ENCODE results near the gene PRKAR1B.
"Not testable (repeated sequence)": the region's sequence is repeated elsewhere in the genome, so short reads cannot be mapped to it uniquely, and the experiment has no call there.

The PRKAR1B gene

DNA sequence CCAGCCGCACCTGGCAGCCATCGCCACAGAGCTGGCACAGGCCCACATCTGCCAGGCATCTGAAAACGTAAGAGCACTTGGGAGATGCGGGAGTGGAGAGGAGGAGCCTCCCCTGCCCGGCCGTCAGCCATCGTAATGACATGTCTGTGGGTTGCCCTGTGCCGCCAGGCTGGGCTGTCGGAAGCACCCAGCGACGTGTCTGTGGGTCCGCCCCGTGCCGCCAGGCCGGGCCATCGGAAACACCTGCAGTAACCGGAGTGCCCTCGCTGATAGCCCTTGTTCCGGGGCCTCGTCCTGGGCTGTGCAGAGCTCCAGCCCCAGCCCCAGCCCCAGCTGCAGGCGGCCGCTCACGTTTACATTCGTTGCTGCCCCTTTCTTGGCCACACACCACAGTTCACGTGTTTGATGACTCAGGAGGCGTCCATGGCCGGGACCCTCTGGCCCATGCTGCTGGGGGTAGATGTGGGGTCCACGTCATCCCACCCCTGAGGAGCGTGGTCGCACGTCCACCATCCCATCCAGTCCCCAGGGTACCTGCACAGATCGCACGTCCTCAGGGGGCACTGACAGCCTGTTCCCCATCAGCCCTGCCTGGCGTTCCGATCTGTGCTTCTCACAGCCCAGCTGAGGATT lies 30.0 kb upstream of the PRKAR1B start:
- no peak for DNase-seq

DNA sequence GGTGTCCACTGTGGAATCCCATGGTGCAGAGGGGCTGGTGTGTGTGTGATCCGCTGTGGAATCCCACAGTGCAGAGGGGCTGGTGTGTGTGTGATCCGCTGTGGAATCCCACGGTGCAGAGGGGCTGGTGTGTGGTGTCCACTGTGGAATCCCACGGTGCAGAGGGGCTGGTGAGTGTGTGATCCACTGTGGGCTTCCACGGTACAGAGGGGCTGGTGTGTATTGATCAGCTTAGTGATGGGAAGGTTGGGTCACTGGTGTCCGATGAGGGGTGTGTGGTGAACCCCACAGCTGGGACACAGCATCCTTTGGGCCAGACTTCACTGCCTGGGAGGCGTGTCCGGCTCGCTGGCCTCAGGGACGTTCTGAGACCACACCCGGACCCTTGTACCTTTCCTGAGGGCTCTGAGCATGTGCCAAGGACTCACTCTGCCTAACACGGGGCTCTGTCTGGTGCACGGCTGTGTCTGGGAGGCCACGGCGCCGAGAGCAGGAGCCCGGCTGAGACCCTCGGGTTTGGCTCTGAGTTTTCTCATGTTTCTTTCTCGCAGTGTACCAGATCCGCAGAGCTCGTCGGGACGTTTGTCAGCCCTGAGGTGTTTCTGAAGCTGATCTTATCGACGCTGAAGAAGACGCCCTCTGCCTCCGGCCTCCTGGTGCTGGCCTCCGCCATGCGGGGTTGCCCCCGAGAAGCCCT lies 29.3 kb upstream of the PRKAR1B start:
- no peak for DNase-seq

DNA sequence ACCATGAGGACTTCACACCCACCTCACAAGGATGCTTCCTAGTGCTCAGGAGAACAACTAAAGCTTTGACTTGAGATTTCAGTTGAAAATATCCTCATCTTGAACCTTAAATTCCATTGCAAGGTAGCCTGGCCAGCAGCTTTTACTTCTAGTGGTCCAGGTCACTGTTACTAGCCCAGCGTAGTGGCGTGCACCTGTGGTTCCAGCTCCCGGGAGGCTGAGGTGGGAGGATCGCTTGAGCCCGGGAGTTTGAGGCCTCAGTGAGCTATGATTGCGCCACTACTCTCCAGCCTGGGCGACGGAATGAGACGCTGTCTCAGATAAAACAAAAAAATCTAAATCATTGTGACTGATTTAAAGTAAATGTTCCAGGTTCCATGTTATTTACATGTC lies 28.3 kb upstream of the PRKAR1B start:
- DNase-seq = no peak

DNA sequence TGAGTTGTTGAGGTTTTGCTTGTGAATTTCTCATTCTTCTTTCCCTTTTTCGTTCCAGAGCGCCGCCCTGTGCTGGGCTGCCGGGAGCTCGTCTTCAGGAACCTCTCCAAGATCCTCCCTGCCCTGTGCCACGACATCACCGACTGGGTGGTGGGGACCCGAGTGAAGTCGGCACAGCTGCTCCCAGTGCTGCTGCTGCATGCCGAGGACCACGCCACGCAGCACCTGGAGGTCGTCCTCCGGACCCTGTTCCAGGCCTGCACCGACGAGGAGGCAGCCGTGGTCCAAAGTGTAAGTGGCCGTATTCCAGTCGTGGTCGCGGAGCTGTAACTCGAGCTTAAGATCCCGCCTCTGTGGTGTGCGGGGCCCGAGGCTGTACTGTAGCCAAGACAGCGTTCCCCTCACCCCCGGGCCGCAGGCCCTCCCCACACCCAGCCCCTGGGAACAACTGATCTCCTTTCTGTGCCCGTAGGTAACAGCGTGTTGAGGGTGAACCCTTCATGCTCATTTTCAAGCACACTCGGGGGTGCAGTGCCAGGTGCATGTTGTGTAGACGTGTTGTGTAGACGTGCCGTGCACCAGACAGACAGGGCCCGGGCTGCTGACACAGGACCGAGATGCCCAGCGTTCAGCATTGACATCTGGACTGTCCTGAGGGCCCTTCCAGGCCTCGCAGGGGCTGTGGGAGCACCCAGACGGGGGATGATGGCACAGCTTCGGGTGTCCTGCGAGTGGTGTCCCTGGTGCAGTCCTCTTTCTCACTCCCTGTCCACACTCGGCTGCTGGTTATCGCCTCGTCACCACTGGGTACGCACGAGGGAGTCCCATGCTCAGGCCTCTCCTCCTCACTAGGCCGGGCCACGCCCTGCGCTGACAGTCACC lies 27.7 kb upstream of the PRKAR1B start:
- DNase-seq = no peak

DNA sequence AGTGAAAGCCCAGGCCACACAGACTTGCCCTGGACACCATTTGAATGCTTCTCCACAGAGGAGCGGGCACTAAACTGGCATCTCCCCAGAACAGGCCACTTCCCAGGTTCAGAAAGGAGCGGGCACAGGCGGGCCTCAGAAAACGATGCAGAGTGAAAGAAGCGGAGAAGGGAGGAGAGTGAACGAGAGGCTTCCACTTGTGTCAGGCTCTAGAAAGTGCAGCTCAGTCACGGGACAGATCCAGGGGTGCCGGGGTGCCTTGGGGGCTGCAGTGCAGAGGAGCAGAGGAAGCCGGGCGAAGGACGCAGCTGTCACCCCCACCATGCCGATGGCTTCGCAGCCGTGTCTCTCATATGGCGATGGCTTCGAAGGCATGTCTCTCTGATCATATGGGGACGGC lies 26.1 kb upstream of the PRKAR1B start:
- no peak for DNase-seq

DNA sequence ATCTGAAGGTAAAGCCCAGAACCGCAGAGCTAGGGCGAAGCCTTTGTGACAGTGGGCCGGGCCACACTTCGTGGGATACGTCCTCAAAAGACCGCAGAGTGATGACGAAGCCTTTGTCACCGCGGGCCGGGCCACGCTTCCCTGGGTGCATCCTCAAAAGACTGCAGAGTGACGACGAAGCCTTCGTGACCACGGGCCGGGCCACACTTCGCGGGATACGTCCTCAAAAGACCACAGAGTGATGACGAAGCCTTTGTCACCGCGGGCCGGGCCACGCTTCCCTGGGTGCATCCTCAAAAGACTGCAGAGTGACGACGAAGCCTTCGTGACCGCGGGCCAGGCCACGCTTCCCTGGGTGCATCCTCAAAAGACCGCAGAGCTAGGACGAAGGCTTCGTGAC lies 25.2 kb upstream of the PRKAR1B start:
- not testable (repeated sequence) for DNase-seq

DNA sequence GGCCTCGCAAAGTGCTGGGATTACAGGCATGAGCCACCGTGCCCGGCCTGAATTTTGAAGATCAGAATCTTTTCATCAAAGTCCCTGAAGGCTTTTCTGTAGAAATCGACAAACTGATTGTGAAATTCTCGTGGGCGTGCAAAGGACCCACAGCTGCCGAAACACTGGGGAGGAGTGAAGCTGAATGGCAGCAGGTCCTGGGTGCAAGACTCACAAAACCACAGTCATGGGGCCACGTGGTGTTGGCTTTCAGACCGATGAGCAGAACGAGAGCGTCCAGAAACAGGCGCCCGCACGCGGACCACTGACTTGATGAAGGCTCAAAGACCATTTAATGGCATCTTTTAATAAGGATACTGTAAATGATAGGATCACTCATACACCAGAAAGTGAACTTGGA lies 24.7 kb upstream of the PRKAR1B start:
- DNase-seq = no peak

DNA sequence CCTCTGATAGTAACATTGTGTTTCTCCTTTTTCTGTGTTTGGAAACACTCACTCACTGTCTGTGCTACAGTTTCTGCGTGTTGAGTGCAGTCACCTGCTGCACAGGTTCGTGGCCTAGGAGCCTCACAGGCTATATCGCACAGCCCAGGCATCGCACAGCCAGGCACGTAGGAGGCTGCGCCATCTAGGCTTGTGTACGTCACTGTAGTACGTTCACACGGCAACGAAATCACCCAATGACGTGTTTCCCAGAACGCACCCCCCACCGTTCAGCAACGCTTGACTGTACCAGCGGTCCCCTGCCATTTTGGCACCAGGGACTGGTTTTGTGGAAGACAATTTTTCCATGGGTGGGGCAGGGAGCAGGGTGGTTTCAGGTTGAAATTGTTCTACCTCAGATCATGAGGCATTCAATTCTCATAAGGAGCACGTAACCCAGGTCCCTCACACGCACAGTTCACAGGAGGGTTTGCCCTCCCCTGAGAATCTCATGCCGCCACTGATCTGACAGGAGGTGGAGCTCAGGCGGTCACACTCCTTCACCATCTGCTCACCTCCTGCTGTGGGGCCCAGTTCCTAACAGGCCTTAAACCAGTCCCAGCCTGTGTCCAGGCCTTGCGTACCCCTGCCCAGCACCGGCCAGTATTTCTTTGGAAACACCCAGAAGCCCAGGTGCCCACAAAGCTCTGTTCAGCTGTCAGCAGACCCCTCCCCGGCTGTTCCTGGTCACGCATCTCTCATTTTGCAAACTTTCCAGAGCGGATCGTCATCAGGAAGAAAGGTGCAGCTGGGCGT lies 23.2 kb upstream of the PRKAR1B start:
- no peak for DNase-seq

DNA sequence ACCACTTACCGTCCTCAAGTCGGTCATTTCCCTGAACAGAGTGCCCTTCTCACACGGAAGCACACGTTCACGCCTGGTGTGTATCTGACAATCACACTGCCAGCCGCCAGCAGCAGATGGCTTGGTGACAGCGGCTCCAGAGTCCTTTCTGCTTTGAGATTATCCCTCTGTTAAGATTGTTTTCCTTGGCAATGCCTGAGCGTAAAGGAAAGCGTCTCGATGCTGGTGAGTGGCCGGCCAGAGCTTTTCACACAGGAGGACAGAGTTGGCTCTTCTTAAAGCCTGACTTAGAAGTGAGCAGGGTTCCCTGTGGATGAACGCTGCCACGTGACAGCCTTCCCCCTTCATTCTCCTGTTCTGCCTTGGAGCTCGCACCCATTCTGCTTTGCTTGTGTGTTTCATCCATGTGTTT lies 22.1 kb upstream of the PRKAR1B start:
- no peak for DNase-seq

DNA sequence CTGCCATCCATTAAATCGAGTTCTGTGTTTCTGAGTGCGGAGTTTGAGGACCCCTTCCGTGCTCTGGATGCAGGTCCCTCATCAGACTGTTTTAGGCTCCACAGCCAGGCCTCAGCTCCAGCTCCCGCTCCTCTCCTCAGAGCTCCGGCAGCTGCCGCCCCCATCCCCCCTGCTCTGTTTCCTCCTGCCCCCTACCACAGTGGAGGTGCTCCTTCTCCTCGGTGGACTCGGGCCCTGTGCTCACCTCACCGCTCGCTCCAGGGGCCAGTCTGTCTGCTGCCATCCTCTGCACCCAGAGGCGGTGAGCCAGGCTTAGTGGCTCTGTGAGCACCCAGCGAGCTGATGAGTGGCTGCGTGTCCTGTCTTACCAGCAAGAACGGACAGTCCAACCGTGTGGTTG lies 21.4 kb upstream of the PRKAR1B start:
- no peak for DNase-seq

DNA sequence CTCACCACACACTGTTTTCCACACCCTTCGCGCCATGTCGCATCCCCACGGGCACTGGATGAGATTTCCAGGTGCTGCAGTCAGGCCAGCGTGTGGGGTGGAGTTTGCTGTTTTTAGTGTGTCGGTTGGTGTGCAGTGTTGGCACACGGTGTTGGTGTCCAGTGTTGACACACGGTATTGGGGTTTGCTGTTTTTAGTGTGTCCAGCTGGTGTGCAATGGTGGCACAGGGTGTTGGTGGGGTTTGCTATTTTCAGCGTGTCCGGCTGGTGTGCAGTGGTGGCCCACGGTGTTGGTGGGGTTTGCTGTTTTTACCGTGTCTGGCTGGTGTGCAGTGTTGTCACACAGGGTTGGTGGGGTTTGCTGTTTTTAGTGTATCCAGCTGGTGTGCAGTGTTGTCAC lies 20.1 kb upstream of the PRKAR1B start:
- DNase-seq = no peak

DNA sequence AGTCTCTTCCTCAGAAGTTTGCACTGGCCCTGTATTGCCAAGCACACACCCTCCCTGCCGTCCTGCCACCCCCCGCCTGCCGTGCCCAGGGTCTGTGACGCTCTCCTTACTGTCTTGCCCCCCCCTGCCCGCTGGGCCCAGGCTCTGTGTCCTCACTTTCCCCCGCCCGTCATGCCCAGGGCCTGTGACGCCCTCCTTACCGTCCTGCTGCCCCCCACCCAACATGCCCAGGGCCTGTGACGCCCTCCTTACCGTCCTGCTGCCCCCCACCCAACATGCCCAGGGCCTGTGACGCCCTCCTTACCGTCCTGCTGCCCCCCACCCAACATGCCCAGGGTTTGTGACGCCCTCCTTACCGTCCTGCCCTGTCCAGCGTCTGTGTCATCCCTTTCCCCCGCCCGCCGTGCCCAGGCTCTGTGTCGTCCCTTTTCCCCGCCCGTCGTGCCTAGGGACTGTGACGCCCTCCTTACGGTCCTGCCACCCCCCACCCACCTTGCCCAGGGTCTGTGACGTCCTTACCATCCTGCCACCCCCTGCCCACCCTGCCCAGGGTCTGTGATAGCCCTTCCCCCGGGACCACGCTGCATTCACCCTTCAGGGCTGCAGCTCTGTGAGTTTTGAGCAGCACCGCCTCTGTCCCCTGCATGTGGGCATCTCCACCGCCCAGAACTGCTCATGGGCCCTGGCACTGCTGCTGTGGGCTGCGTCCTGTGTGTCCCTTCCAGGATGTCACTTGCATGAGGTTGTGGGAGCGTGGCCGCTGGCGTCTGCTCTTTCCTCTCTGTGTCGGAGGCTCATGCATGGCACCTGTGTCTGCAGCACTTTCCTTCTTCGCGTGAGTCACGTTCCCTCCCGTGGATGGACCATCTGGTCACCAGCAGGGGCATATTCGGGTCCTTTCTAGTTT lies 19.3 kb upstream of the PRKAR1B start:
- DNase-seq = no peak

DNA sequence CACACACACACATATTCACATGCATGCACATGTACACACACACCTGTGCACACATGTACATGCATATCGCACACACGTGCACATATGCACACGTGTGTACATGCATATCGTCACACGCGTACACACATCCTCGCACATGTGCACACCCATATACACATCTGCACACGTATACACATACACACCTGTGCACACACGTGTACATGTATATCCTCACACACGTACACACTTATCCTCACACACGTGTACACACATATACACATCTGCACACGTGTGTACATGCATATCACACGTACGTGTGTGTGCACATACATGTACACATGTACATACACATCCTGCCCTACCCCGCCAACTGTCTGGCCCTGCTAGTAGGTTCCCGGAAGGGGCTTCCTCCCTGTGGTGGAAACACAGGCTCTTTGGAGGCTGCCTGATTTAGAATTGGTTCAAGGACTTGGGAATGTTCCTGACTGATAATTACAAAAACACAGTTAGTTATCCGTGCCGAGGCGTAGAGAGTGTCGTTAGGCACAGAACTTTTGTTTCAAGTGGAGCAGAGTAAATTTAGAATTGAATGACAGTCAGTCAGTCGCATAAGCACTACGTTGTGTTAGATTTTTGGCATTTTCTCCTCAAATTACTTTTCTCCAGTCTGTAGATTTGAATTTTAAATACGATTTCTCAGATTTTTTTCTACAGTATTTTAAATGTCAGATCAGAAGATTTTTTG lies 18.5 kb upstream of the PRKAR1B start:
- DNase-seq = no peak

DNA sequence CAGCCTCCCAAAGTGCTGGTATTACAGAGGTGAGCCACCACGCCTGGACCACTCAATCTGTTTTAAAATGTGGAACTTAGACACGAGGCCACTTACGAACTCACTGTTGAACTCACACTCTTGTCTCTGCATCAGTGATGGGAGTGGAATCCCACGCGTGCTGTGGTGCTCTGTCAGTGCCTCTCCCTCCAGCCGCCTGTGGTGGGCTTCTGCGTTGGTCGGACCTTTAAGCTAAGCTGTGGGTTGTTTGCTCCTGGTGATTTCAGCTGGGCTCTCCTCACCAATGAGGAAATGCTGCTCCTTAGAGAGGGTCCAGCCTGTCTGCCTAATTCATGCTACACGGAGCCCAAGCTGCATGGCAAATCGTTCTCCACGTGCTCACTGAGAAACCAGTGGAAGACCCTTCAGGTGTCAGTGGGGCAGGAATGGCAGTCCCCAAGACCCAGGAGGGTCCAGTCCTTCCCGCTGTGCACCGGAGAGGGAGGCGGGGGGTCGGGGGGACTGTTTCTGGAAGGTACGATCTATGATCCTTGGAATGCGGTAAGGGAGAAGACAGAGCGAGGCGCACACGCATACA lies 17.9 kb upstream of the PRKAR1B start:
- no peak for DNase-seq

DNA sequence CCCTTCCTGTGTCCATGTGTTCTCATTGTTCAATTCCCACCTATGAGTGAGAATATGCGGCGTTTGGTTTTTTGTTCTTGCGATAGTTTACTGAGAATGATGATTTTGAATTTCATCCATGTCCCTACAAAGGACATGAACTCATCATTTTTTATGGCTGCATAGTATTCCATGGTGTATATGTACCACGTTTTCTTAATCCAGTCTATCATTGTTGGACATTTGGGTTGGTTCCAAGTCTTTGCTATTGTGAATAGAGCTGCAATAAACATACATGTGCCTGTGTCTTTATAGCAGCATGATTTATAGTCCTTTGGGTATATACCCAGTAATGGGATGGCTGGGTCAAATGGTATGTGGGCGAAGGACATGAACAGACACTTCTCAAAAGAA lies 17.0 kb upstream of the PRKAR1B start:
- DNase-seq = not testable (repeated sequence)

DNA sequence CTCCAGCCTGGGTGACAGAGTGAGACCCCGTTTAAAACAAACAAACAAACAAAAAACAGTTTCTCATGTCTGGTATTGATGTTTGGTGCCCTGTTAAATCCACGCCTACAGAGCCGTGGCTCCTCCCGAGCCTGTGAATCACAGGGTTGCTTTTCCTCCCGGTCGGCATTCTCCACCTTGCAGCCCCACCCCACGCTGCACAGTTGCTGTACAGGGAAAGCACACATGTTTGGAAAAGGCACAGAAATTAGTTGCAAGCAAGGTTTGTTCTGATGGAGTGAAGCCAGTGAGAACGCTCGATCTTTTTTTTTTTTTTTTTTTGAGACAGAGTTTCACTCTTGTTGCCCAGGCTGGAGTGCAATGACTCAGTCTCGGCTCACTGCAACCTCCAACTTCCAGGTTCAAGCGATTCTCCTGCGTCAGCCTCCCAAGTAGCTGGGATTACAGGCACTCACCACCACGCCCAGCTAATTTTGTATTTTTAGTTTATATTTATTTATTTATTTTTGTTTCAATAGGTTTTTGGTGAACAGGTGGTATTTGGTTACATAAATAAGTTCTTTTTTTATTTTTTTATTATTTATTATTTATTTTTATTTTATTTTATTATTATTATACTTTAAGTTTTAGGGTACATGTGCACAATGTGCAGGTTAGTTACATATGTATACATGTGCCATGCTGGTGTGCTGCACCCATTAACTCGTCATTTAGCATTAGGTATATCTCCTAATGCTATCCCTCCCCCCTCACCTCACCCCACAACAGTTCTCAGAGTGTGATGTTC lies 16.5 kb upstream of the PRKAR1B start:
- not testable (repeated sequence) for DNase-seq

DNA sequence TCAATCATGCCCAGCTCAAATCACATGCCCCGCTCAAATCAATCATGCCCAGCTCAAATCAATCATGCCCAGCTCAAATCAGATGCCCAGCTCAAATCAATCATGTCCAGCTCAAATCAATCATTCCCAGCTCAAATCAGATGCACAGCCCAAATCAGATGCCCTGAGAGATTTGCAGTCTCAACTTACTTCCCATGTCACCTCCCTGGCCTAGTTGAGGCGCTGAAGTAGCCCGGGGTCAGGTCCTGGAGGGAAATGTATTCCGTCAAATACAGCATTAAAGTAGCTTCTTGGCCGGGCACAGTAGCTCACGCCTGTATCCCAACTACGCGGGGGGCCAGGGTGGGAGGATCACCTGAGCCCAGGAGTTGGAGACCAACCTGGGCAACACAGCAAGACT lies 15.7 kb upstream of the PRKAR1B start:
- DNase-seq = no peak

DNA sequence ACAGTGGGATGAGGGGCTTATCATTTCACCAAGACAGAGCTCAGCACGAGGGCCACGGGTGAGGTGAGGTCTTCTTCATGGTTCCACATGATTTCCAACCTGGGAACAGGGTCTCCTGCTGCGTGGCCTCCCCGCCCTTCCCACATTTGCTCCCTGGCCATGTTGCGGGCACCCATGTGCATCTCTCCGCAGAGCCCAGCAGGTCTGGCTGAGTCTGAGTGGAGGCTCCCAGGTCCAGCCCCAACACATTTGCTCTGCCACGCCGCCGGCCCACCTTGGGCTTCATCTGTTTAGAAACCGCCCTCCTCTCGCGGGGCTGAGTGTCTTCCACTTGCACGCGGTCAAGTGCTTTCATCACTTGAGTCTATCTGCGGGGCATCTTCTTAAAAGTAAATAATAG lies 14.8 kb upstream of the PRKAR1B start:
- DNase-seq = no peak

DNA sequence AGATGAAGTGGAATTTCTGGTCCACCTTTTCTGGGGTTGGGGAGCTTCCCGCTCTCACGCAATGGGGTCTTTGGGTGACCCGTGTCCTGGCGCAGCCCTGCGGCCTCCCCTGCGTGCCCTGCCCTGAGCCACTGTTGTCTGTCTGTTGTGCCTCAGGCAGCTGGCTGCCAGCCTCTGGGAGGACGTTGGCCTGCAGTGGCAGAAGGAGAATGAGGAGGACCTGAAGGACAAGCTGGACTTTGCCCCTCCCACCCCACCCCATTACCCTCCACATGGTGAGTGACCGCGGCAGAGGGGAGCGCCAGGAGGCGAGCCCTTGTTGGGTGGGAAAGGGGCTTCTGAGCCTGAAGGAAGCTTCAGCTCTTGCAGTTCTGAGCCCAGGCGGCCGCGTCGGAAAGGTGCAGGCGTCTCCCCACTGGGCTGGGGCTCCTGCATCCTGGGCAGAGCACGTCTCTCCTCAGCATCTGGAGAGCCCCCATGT lies 14.2 kb upstream of the PRKAR1B start:
- no peak for DNase-seq
